Measurements from ENCODE around the gene CES4A.

DNA sequence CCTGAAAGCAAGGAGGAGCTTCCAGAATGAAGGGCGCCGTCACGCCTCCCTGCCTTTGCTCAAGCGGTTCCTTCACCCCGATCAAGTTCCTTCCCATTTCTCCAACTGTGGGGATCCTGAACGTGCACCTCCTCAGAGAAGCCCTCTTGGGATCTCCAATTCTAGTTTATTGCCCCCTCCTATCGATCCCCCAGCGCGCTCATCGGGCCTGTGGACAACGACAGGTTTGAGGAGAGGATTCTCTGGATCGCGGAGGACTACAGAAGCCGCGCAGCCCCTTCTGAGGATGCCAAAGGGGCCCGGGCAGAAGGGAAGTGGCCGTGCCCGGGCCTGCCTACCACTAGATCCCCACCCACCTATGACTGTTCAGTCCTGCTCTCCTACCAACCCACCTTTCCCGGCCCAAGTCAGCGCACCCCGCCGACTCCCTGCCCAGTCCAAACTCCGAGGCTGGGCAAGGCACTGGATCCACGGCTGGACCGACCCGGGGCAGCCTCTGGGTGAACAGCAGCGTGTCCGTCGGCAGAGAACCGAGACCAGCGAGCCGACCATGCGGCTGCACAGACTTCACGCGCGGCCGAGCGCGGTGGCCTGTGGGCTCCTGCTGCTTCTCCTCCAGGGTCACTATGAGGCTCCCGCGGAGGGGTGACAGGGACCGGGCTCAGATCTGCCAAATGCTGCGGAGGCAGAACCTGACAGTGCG lies 40.1 kb upstream of the CES4A start:
- TF ChIP-seq CTCF (IDR thresholded peaks at IDR 0.05) (no peak), POLR2A (IDR thresholded peaks at IDR 0.05) (no peak)
